A673 (cell line): ENCODE measurements around the gene TUFM.
"Not testable (repeated sequence)": the region's sequence is repeated elsewhere in the genome, so short reads cannot be mapped to it uniquely, and the experiment has no call there.

Experiments used
- EZH2 ChIP-seq: fragments of 200-600 bp; sonication (generic); IDR thresholded peaks from 2 replicates; pipeline ENCODE4 v1.6.1; 2017; ENCODE audit warnings: borderline replicate concordance, low read depth, mild to moderate bottlenecking, mixed read lengths, antibody characterized with exemption, low read length; ENCODE audit not compliant: poor library complexity, severe bottlenecking
- TF ChIP-seq, protein P1 (sequence below): fragments of 300-800, 200-600 bp; sonication (generic); conservative IDR thresholded peaks from 2 replicates; pipeline ENCODE4 v1.5.1; 2017; ENCODE audit warnings: low read depth, mild to moderate bottlenecking, antibody characterized with exemption, low read length, moderate library complexity, mixed read lengths

DNA sequence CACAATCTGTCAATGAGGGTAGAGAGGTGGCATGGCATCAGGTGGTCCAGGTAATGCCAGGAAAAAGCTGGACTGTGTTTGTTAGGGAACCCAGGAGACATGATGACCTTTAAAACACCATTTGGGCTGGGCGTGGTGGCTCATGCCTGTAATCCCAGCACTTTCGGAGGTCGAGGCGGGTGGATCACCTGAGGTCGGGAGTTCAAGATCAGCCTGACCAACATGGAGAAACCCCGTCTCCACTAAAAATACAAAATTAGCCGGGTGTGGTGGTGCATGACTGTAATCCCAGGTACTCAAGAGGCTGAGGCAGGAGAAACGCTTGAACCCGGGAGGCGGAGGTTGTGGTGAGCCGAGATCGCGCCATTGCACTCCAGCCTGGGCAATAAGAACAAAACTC, 25.6 kb downstream of the TUFM start:
- TF ChIP-seq, protein P1, sequence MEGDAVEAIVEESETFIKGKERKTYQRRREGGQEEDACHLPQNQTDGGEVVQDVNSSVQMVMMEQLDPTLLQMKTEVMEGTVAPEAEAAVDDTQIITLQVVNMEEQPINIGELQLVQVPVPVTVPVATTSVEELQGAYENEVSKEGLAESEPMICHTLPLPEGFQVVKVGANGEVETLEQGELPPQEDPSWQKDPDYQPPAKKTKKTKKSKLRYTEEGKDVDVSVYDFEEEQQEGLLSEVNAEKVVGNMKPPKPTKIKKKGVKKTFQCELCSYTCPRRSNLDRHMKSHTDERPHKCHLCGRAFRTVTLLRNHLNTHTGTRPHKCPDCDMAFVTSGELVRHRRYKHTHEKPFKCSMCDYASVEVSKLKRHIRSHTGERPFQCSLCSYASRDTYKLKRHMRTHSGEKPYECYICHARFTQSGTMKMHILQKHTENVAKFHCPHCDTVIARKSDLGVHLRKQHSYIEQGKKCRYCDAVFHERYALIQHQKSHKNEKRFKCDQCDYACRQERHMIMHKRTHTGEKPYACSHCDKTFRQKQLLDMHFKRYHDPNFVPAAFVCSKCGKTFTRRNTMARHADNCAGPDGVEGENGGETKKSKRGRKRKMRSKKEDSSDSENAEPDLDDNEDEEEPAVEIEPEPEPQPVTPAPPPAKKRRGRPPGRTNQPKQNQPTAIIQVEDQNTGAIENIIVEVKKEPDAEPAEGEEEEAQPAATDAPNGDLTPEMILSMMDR = not testable (repeated sequence)
- not testable (repeated sequence) for TF ChIP-seq EZH2
